ENCODE results near the gene KCNC3. TPM values are rescaled to one million over a fixed set of nuclear protein-coding genes. Genes with fewer than 3 reads are reported as not detected.

KCNC3 gene
- total RNA-seq, 5 donors from 2014 or later (not counting 1 experiment from before 2014, with no cell fraction given) = 0.75 to 4.3 (median 1.5) TPM

DNA sequence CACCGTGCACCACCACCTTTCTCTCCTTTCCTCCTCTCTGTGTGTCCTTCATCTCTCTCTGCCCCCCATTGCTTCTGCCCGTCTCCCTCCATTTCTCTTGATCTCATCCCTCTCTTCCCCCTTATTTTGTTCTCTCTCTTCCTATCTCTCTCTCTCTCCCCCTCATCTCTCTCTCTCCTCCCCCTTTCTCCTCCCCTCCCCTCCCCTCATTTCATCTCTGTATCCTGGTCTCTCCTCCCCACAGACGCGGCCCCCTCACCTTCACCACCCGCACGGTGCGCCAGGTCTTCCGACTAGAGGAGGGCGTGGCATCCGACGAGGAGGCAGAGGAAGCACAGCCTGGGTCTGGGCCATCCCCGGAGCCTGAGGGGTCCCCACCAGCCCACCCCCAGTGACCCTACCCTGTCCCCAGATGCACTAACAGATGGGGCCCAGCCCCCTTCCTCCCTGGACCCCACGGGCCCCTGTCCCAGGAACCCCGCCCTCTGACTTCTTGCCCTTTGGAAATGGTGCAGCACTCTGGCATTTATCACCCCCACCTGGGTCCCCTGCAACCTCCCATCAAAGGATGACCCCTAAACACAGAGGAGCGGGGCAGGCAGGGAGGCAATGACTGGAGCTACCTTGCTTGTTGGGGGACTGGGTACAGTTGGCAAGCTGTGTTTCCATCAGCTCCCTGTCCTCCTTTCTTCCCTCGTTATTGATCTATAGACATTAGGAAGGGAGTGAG, 19.6 kb downstream of the KCNC3 start:
- CTCF ChIA-PET = no interaction called here
- H3K27me3 ChIP-seq (replicated peaks in 1 of 2; ENCODE audit: control insufficient read depth in 2 of 2, extremely low read depth in 1 of 2, insufficient read depth in 2 of 2, low read length in 1 of 2) = peaks cover 12 to 77% of the 10 kb centered on the region in 2 experiments
- no peaks in the 10 kb centered on the region for H3K9me3 Mint-ChIP-seq
- 70% methylated on average over 10 of the region's 16 CpGs for WGBS (ENCODE audit: insufficient coverage)
- H3K27ac Mint-ChIP-seq = no peak overlapping the region
- peaks cover 0 to 5% of the 10 kb centered on the region in 2 experiments for H3K4me1 ChIP-seq (ENCODE audit: control insufficient read depth in 1 of 2, extremely low read depth in 1 of 2, insufficient read depth in 2 of 2, low read length in 2 of 2)
- H3K36me3 Mint-ChIP-seq = no peaks in the 10 kb centered on the region
- H3K27ac ChIP-seq (ENCODE audit: low read length) = no peak overlapping the region
- no peak for DNase-seq
- no peak for ATAC-seq (replicated peaks in 1 of 4)
- no peak overlapping the region for H3K4me3 ChIP-seq (ENCODE audit: control insufficient read depth in 1 of 2, extremely low read depth in 1 of 2, low read length in 1 of 2)
- H3K9me3 ChIP-seq = no peaks in the 10 kb centered on the region
- peaks cover 65 to 72% of the 10 kb centered on the region in 2 donors for H3K27me3 Mint-ChIP-seq
- POLR2A ChIA-PET = no interaction called here
- H3K4me1 Mint-ChIP-seq = peaks cover 5 to 12% (median 7%) of the 10 kb centered on the region in 3 donors
- no peak overlapping the region for H3K4me3 Mint-ChIP-seq
- H3K36me3 ChIP-seq (ENCODE audit: control insufficient read depth in 2 of 2, extremely low read depth in 1 of 2, insufficient read depth in 1 of 2, low read length in 1 of 2) = no peaks in the 10 kb centered on the region

DNA sequence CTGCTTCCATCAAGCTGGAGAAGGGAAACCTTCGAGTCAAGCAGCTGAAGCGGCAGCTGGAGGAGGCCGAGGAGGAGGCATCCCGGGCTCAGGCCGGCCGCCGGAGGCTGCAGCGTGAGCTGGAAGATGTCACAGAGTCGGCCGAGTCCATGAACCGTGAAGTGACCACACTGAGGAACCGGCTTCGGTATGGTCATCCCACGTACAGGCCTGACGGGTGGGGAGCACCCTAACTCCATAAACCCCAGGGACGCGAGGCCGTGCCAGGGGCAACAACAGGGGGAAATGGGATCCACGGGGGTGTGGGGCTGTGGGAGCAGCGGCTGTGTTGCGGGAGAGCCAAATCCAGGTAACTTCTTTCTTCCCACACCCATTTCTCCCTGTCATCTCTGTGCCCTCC, 20.2 kb downstream of the KCNC3 start:
- CTCF ChIA-PET = no interaction called here
- Histone ChIP-seq H3K4me1 (ENCODE audit: control insufficient read depth in 1 of 2, extremely low read depth in 1 of 2, insufficient read depth in 2 of 2, low read length in 2 of 2) (peaks cover 0 to 4% of the 10 kb centered on the region in 2 experiments), H3K27me3 (replicated peaks in 1 of 2; ENCODE audit: control insufficient read depth in 2 of 2, extremely low read depth in 1 of 2, insufficient read depth in 2 of 2, low read length in 1 of 2) (peaks cover 11 to 74% of the 10 kb centered on the region in 2 experiments), H3K9me3 (no peaks in the 10 kb centered on the region), H3K27ac (ENCODE audit: low read length) (no peak overlapping the region), H3K36me3 (ENCODE audit: control insufficient read depth in 2 of 2, extremely low read depth in 1 of 2, insufficient read depth in 1 of 2, low read length in 1 of 2) (no peaks in the 10 kb centered on the region), H3K4me3 (ENCODE audit: control insufficient read depth in 1 of 2, extremely low read depth in 1 of 2, low read length in 1 of 2) (no peak overlapping the region)
- ATAC-seq (replicated peaks in 1 of 4) (no peak), DNase-seq (no peak)
- H3K27me3 Mint-ChIP-seq = peaks cover 61 to 73% of the 10 kb centered on the region in 2 donors
- H3K4me3 Mint-ChIP-seq = no peak overlapping the region
- POLR2A ChIA-PET = no interaction called here
- H3K9me3 Mint-ChIP-seq = peaks cover 0 to 1% (median 0%) of the 10 kb centered on the region in 3 donors
- WGBS (ENCODE audit: insufficient coverage) = 80% methylated on average over 14 of the region's 21 CpGs
- H3K36me3 Mint-ChIP-seq = no peaks in the 10 kb centered on the region
- no peak overlapping the region for H3K27ac Mint-ChIP-seq
- H3K4me1 Mint-ChIP-seq = peaks cover 4 to 11% (median 7%) of the 10 kb centered on the region in 3 donors

DNA sequence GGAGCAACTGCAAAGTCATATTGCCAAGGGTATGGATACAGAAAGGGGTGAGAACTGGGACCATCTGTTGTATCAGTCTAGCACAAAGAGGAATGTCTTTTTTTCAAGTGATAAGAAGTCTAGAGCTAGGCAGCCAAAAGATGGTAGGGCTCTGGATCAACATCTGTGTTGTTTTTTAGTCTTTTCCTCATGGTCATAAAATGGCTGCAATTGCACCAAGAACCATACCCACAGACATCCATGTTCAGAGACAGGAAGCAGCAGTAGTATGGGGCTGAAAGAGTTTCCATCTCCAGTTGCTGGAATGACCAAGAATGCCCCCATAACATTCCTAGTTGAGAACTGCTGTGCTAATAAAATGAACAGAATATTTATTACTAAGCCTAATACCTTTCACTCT, 25.6 kb downstream of the KCNC3 start:
- H3K27ac Mint-ChIP-seq = no peak overlapping the region
- no peaks in the 10 kb centered on the region for H3K36me3 ChIP-seq (ENCODE audit: control insufficient read depth in 2 of 2, extremely low read depth in 1 of 2, insufficient read depth in 1 of 2, low read length in 1 of 2)
- ChIA-PET CTCF (interaction anchor here in 1 of 2 donors (0.7 kb wide), 1 partner anchor 380 kb away, joined by 3 read pairs; no protein-coding TSS in a partner anchor), POLR2A (no interaction called here)
- no peaks in the 10 kb centered on the region for H3K9me3 ChIP-seq
- peaks cover 46 to 49% of the 10 kb centered on the region in 2 donors for H3K27me3 Mint-ChIP-seq
- no peaks in the 10 kb centered on the region for H3K36me3 Mint-ChIP-seq
- no peak for DNase-seq
- peaks cover 0 to 11% (median 7%) of the 10 kb centered on the region in 3 donors for H3K9me3 Mint-ChIP-seq
- H3K4me1 Mint-ChIP-seq = no peaks in the 10 kb centered on the region
- ATAC-seq (replicated peaks in 1 of 4) = no peak
- H3K27ac ChIP-seq (ENCODE audit: low read length) = no peak overlapping the region
- H3K27me3 ChIP-seq (replicated peaks in 1 of 2; ENCODE audit: control insufficient read depth in 2 of 2, extremely low read depth in 1 of 2, insufficient read depth in 2 of 2, low read length in 1 of 2) = peaks cover 0 to 29% of the 10 kb centered on the region in 2 experiments
- no peak overlapping the region for H3K4me3 Mint-ChIP-seq
- no peaks in the 10 kb centered on the region for H3K4me1 ChIP-seq (ENCODE audit: control insufficient read depth in 1 of 2, extremely low read depth in 1 of 2, insufficient read depth in 2 of 2, low read length in 2 of 2)
- H3K4me3 ChIP-seq (ENCODE audit: control insufficient read depth in 1 of 2, extremely low read depth in 1 of 2, low read length in 1 of 2) = no peak overlapping the region

DNA sequence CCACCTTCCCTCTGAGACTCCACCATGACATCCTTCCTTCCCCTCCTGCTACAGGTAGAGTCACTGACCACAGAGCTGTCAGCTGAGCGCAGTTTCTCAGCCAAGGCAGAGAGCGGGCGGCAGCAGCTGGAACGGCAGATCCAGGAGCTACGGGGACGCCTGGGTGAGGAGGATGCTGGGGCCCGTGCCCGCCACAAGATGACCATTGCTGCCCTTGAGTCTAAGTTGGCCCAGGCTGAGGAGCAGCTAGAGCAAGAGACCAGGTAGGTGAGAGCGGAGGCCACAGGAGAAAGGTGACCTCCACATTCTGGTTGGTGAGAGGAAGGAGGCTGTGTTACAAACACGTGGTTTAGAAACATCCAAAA, 27.6 kb downstream of the KCNC3 start:
- Mint-ChIP-seq H3K4me1 (no peaks in the 10 kb centered on the region), H3K27me3 (peaks cover 33 to 38% of the 10 kb centered on the region in 2 donors), H3K4me3 (no peak overlapping the region), H3K9me3 (peaks cover 0 to 11% (median 7%) of the 10 kb centered on the region in 3 donors), H3K36me3 (no peaks in the 10 kb centered on the region), H3K27ac (no peak overlapping the region)
- Histone ChIP-seq H3K4me1 (ENCODE audit: control insufficient read depth in 1 of 2, extremely low read depth in 1 of 2, insufficient read depth in 2 of 2, low read length in 2 of 2) (no peaks in the 10 kb centered on the region), H3K27ac (ENCODE audit: low read length) (no peak overlapping the region), H3K27me3 (replicated peaks in 1 of 2; ENCODE audit: control insufficient read depth in 2 of 2, extremely low read depth in 1 of 2, insufficient read depth in 2 of 2, low read length in 1 of 2) (peaks cover 0 to 30% of the 10 kb centered on the region in 2 experiments), H3K36me3 (ENCODE audit: control insufficient read depth in 2 of 2, extremely low read depth in 1 of 2, insufficient read depth in 1 of 2, low read length in 1 of 2) (no peaks in the 10 kb centered on the region), H3K4me3 (ENCODE audit: control insufficient read depth in 1 of 2, extremely low read depth in 1 of 2, low read length in 1 of 2) (no peak overlapping the region), H3K9me3 (no peaks in the 10 kb centered on the region)
- POLR2A ChIA-PET = no interaction called here
- ATAC-seq (replicated peaks in 1 of 4) (no peak), DNase-seq (no peak)
- CTCF ChIA-PET = no interaction called here
- 82% methylated on average over 7 of the region's 10 CpGs for WGBS (ENCODE audit: insufficient coverage)

DNA sequence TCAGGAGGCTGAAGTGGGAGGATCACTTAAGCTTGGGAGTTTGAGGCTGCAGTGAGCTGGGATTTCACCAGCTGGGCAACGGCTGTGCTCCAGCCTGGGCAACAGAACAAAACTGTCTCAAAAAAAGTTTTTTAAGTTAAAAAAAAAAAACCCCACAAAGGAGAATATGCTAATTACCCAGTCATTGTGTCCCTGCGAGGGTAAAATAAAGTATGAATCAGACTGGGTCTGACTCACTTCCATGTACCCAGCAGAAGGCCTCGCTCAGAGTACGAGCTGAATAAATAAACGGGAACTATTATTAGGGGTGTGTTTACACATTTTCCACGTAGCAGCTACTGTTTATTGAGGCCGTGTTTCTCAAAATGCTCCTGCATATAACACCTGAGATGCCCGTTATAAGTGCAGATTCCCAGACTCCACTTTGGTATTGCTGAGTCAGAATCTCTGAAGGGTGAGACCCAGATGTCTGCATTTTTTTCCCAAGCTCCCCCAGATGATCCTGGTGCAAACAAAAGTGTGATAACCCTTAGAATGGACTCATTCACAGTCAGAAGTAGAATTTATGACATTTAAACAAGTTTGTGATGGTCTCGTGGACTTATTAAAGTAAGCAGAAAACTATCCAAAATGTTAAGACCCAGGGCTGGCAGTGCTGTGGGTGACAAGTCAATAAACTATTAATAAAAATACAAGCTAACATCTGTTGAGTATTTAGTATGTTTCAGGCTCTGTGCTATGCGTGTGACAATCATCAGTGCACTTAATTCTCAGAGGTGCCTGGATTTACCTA, 28.2 kb downstream of the KCNC3 start:
- no peaks in the 10 kb centered on the region for H3K9me3 ChIP-seq
- H3K36me3 ChIP-seq (ENCODE audit: control insufficient read depth in 2 of 2, extremely low read depth in 1 of 2, insufficient read depth in 1 of 2, low read length in 1 of 2) = no peaks in the 10 kb centered on the region
- H3K4me1 ChIP-seq (ENCODE audit: control insufficient read depth in 1 of 2, extremely low read depth in 1 of 2, insufficient read depth in 2 of 2, low read length in 2 of 2) = no peaks in the 10 kb centered on the region
- Mint-ChIP-seq H3K9me3 (peaks cover 0 to 11% (median 7%) of the 10 kb centered on the region in 3 donors), H3K4me1 (no peaks in the 10 kb centered on the region), H3K36me3 (no peaks in the 10 kb centered on the region), H3K4me3 (no peak overlapping the region), H3K27me3 (peaks cover 28 to 36% of the 10 kb centered on the region in 2 donors), H3K27ac (no peak overlapping the region)
- no peak for DNase-seq
- ChIA-PET CTCF (no interaction called here), POLR2A (no interaction called here)
- H3K4me3 ChIP-seq (ENCODE audit: control insufficient read depth in 1 of 2, extremely low read depth in 1 of 2, low read length in 1 of 2) = no peak overlapping the region
- WGBS (ENCODE audit: insufficient coverage) = 15% methylated on average over 2 of the region's 10 CpGs
- no peak for ATAC-seq (replicated peaks in 1 of 4)
- peaks cover 0 to 27% of the 10 kb centered on the region in 2 experiments for H3K27me3 ChIP-seq (replicated peaks in 1 of 2; ENCODE audit: control insufficient read depth in 2 of 2, extremely low read depth in 1 of 2, insufficient read depth in 2 of 2, low read length in 1 of 2)
- H3K27ac ChIP-seq (ENCODE audit: low read length) = no peak overlapping the region

DNA sequence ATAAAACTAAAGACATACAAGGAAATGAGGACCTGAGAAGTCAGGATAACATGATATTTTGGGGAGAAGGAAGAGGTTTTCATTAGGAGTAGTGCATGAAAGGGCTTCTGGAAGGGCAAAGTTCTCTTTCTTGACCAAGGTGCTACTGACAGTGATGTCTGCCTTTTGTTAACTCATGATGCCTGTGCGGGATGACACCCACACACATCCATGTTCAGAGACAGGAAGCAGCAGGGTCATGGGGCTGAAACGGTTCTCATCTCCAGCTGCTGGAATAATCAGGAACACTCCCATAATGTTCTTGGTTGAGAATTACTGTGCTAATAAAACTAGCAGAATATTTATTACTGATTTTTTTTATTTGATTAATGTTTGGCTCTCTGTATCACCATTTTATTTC, 29.1 kb downstream of the KCNC3 start:
- H3K4me1 Mint-ChIP-seq = no peaks in the 10 kb centered on the region
- ChIA-PET POLR2A (no interaction called here), CTCF (no interaction called here)
- Histone ChIP-seq H3K27ac (ENCODE audit: low read length) (no peak overlapping the region), H3K4me3 (ENCODE audit: control insufficient read depth in 1 of 2, extremely low read depth in 1 of 2, low read length in 1 of 2) (no peak overlapping the region), H3K27me3 (replicated peaks in 1 of 2; ENCODE audit: control insufficient read depth in 2 of 2, extremely low read depth in 1 of 2, insufficient read depth in 2 of 2, low read length in 1 of 2) (peaks cover 0 to 21% of the 10 kb centered on the region in 2 experiments), H3K9me3 (no peaks in the 10 kb centered on the region), H3K4me1 (ENCODE audit: control insufficient read depth in 1 of 2, extremely low read depth in 1 of 2, insufficient read depth in 2 of 2, low read length in 2 of 2) (no peaks in the 10 kb centered on the region), H3K36me3 (ENCODE audit: control insufficient read depth in 2 of 2, extremely low read depth in 1 of 2, insufficient read depth in 1 of 2, low read length in 1 of 2) (no peaks in the 10 kb centered on the region)
- H3K4me3 Mint-ChIP-seq = no peak overlapping the region
- no CpG with 5 or more reads among the region's 2 CpGs for WGBS (ENCODE audit: insufficient coverage)
- no peak overlapping the region for H3K27ac Mint-ChIP-seq
- no peaks in the 10 kb centered on the region for H3K36me3 Mint-ChIP-seq
- peaks cover 23 to 33% of the 10 kb centered on the region in 2 donors for H3K27me3 Mint-ChIP-seq
- H3K9me3 Mint-ChIP-seq = peaks cover 0 to 11% (median 7%) of the 10 kb centered on the region in 3 donors
- DNase-seq (no peak), ATAC-seq (replicated peaks in 1 of 4) (no peak)

Measured in T-cell (primary cell).